K562 (cell line): ENCODE measurements around the gene FAM110D. TPM values are rescaled to one million over a fixed set of nuclear protein-coding genes. Genes with fewer than 3 reads are reported as not detected.

ENCODE experiments used
- CAMTA2 ChIP-seq: fragments of 250-450 bp; sonication (Bioruptor Pico); conservative IDR thresholded peaks from 2 replicates; pipeline ENCODE4 v1.5.1; 2022
- CHAMP1 ChIP-seq: fragments of 450-650 bp; IDR thresholded peaks from 2 replicates; pipeline ENCODE4 v1.6.1; 2016; ENCODE audit warnings: mild to moderate bottlenecking
- CREM ChIP-seq: IDR thresholded peaks from 2 replicates; pipeline ENCODE4 v1.6.1; 2014; ENCODE audit warnings: antibody characterized with exemption, low read depth
- CXXC5 ChIP-seq: fragments of 250-450 bp; sonication (Bioruptor Pico); IDR thresholded peaks from 2 replicates; pipeline ENCODE4 v1.8.0; 2022; ENCODE audit warnings: inconsistent platforms, mild to moderate bottlenecking, moderate library complexity
- ELF4 ChIP-seq: fragments of 450-650 bp; formaldehyde crosslinking; IDR thresholded peaks from 2 replicates; pipeline ENCODE4 v1.4.0; 2022; ENCODE audit warnings: missing genetic modification characterization
- ETV6 ChIP-seq, 3 experiments: fragments of 150-350 bp in 1 of 3; sonication (generic) in 1 of 3; formaldehyde crosslinking in 1 of 3; IDR thresholded peaks; 2 replicates each; pipeline versions ENCODE4 v1.6.1 to v1.8.0; 2014 to 2022; ENCODE audit warnings: borderline replicate concordance in 2 of 3, low read depth in 2 of 3, antibody characterized with exemption in 1 of 3, low read length in 1 of 3, mild to moderate bottlenecking in 1 of 3, missing genetic modification reagents in 1 of 3
- GABPB1 ChIP-seq: sonication (generic); formaldehyde crosslinking; IDR thresholded peaks from 2 replicates; pipeline ENCODE4 v1.8.0; 2022; ENCODE audit warnings: mild to moderate bottlenecking, missing genetic modification reagents
- HDAC6 ChIP-seq: IDR thresholded peaks from 2 replicates; pipeline ENCODE4 v1.6.1; 2012; ENCODE audit warnings: low read depth, mild to moderate bottlenecking, control low read depth, inconsistent platforms, low read length, moderate library complexity
- LARP7 ChIP-seq: fragments of 450-650 bp; IDR thresholded peaks from 2 replicates; pipeline ENCODE4 v1.6.1; 2016
- MLLT1 ChIP-seq, 2 experiments: fragments of 450-650 bp; IDR thresholded peaks; 2 replicates each; pipeline ENCODE4 v1.6.1; 2016
- NFXL1 ChIP-seq: fragments of 450-650 bp; formaldehyde crosslinking; IDR thresholded peaks from 2 replicates; pipeline ENCODE4 v1.4.0; 2021; ENCODE audit warnings: mild to moderate bottlenecking
- PRMT5 ChIP-seq: sonication (generic); formaldehyde crosslinking; IDR thresholded peaks from 2 replicates; pipeline ENCODE4 v1.5.0; 2020; ENCODE audit warnings: missing genetic modification reagents
- PURB ChIP-seq: sonication (generic); formaldehyde crosslinking; IDR thresholded peaks from 2 replicates; pipeline ENCODE4 v1.9.0; 2021; ENCODE audit warnings: low read depth, mild to moderate bottlenecking, missing genetic modification reagents
- RBFOX2 ChIP-seq: fragments of 200-400 bp; formaldehyde crosslinking; IDR thresholded peaks from 2 replicates; pipeline ENCODE4 v1.6.1; 2017; ENCODE audit warnings: low read depth, mild to moderate bottlenecking, low read length, moderate library complexity
- RBM25 ChIP-seq: fragments of 200-400 bp; formaldehyde crosslinking; IDR thresholded peaks from 2 replicates; pipeline ENCODE4 v1.6.1; 2018; ENCODE audit warnings: low read length, low read depth, moderate library complexity; ENCODE audit not compliant: severe bottlenecking
- SMARCC2 ChIP-seq: fragments of 450-650 bp; IDR thresholded peaks from 2 replicates; pipeline ENCODE4 v1.6.1; 2017; ENCODE audit warnings: antibody characterized with exemption, moderate library complexity, mild to moderate bottlenecking, low read depth
- SPI1 ChIP-seq: IDR thresholded peaks from 2 replicates; pipeline ENCODE4 v1.6.1; 2011; ENCODE audit warnings: low read depth, low read length, control low read depth, borderline replicate concordance
- SRSF7 ChIP-seq: fragments of 200-400 bp; formaldehyde crosslinking; optimal IDR thresholded peaks from 2 replicates; pipeline ENCODE3; 2017; ENCODE audit warnings: mild to moderate bottlenecking, low read depth, low read length
- TRIM25 ChIP-seq: fragments of 450-650 bp; IDR thresholded peaks from 2 replicates; pipeline ENCODE4 v1.7.0; 2016; ENCODE audit warnings: borderline replicate concordance
- USF2 ChIP-seq: sonication (generic); formaldehyde crosslinking; IDR thresholded peaks from 2 replicates; pipeline ENCODE4 v1.5.0; 2020; ENCODE audit warnings: missing genetic modification reagents
- ZFPM2 ChIP-seq: fragments of 250-450 bp; sonication (Bioruptor Pico); IDR thresholded peaks from 2 replicates; pipeline ENCODE4 v1.5.1; 2022; ENCODE audit warnings: mild to moderate bottlenecking
- ZNF184 ChIP-seq: sonication (generic); formaldehyde crosslinking; IDR thresholded peaks from 2 replicates; pipeline ENCODE4 v1.5.0; 2020; ENCODE audit warnings: missing genetic modification reagents
- ZNF23 ChIP-seq: fragments of 250-450 bp; sonication (Bioruptor Pico); IDR thresholded peaks from 2 replicates; pipeline ENCODE4 v1.4.0; 2020; ENCODE audit warnings: mild to moderate bottlenecking
- ZNF589 ChIP-seq: fragments of 200-800 bp; sonication (Bioruptor generic); IDR thresholded peaks from 2 replicates; pipeline ENCODE4 v1.6.1; 2016; ENCODE audit warnings: low read depth, missing genetic modification characterization, missing compliant biosample characterization
- polyA plus RNA-seq, 8 experiments: library from polyadenylated mRNA; depleted of rRNA in 4 of 8; stranded (reverse) in 5 of 8; unstranded in 3 of 8; fragments of >200 nt; fragmentation: Nextera tagmentation in 2 of 8; fragmentation: Illumina TruSeq in 1 of 8; extraction: Ambion mirVana in 2 of 8; extraction: Trizol in 1 of 8; gene quantifications; 2 replicates each; pipeline versions ENCODE4 v1.2.1 to v1.2.3, GENCODE V29; 2011 to 2014; ENCODE audit warnings: inconsistent platforms in 1 of 8, missing spikeins in 1 of 8
- total RNA-seq, 7 experiments: library from RNA; depleted of rRNA in 6 of 7; stranded (reverse); fragments of >200 nt in 6 of 7; fragmentation: Illumina TruSeq in 2 of 7; extraction: Trizol in 2 of 7; gene quantifications; 2 replicates each; pipeline versions ENCODE4 v1.2.1 to v1.2.3, GENCODE V29; 2011 to 2021; ENCODE audit warnings: low replicate concordance in 1 of 7

FAM110D gene
- total and polyA plus RNA-seq, 9 of the 15 experiments (the other 6 are each of a cell fraction or from before 2014, with no cell fraction given) = 0.04 to 1.1 (median 0.33) TPM

- no peak for TF ChIP-seq TRIM25
- no peak for TF ChIP-seq SPI1
- TF ChIP-seq CREM = no peak
- no peak for TF ChIP-seq GABPB1 (CRISPR knock-in tag)
- no peak for TF ChIP-seq ZFPM2 (CRISPR knock-in tag)
- no peak for TF ChIP-seq SRSF7
- TF ChIP-seq RBFOX2 = no peak
- TF ChIP-seq RBM25 = no peak
- TF ChIP-seq ETV6 (IDR thresholded peaks at IDR 0.05; ENCODE audit: borderline replicate concordance in 1 of 2, low read depth in 2 of 2, low read length in 1 of 2) = no peak
- TF ChIP-seq ETV6 (CRISPR knock-in tag; IDR thresholded peaks at IDR 0.05; ENCODE audit: borderline replicate concordance) = no peak
- TF ChIP-seq ELF4 (CRISPR knock-in tag) = no peak
- no peak for TF ChIP-seq SMARCC2
- TF ChIP-seq ZNF589 = peak; percentile 71
- TF ChIP-seq HDAC6 = no peak
- no peak for TF ChIP-seq PURB
- TF ChIP-seq ZNF184 = no peak
- no peak for TF ChIP-seq MLLT1 (IDR thresholded peaks at IDR 0.05)
- no peak for TF ChIP-seq NFXL1 (CRISPR knock-in tag)
- peak; percentile 57; the same call in 1 of the 2 replicates for TF ChIP-seq ZNF23 (CRISPR knock-in tag)
- 0 out of 2 replicates have a peak, but pooled peaks have one; percentile 14 for TF ChIP-seq CXXC5 (CRISPR knock-in tag)
- no peak for TF ChIP-seq CHAMP1
- TF ChIP-seq CAMTA2 = no peak
- no peak for TF ChIP-seq USF2 (CRISPR knock-in tag)
- TF ChIP-seq LARP7 = no peak
- TF ChIP-seq PRMT5 (CRISPR knock-in tag) = no peak
These were observed 29.1 kb upstream of the FAM110D start (continued) for GRCh38 chr1:26129778-26130177.
